Measurements from ENCODE around the gene CCDC24. TPM values are rescaled to one million over a fixed set of nuclear protein-coding genes. Genes with fewer than 3 reads are reported as not detected.

The CCDC24 gene
- total RNA-seq, 1 experiment from 2014 or later: 5.9 TPM

GRCh38 chr1:43958351-43959255 is 32.8 kb upstream of the CCDC24 start:
- no peaks in the 10 kb centered on the region for H3K9me3 ChIP-seq
- no peak for DNase-seq
- H3K27me3 ChIP-seq: no peaks in the 10 kb centered on the region
- peaks cover 15% of the 10 kb centered on the region for H3K36me3 ChIP-seq
- no peak overlapping the region for H3K4me3 ChIP-seq

DNA sequence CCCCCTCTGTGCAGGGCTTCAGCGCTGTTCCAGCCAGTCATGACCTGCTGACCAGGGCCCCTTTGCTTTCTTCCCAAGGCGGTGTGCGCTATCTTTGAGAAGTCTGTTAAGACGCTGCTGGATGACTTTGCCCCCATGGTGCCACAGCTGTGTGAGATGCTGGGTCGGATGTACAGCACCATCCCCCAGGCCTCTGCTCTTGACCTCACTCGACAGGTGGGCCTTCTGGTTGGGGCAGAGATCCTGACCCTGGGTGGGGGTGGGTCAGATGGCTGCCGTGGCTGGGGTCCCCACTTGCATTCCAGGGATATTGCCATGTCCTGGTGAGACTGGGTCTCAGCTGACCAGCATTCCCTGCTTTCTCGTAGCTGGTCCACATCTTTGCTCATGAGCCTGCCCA is 30.6 kb upstream of the CCDC24 start:
- Histone ChIP-seq H3K36me3 (peaks cover 15% of the 10 kb centered on the region), H3K4me3 (no peak overlapping the region), H3K9me3 (no peaks in the 10 kb centered on the region), H3K27me3 (no peaks in the 10 kb centered on the region)
- DNase-seq: no peak

GRCh38 chr1:43961692-43962091 is 29.7 kb upstream of the CCDC24 start:
- H3K4me3 ChIP-seq: no peak overlapping the region
- H3K27me3 ChIP-seq: no peaks in the 10 kb centered on the region
- DNase-seq: no peak
- no peaks in the 10 kb centered on the region for H3K9me3 ChIP-seq
- H3K36me3 ChIP-seq: peaks cover 13% of the 10 kb centered on the region

DNA sequence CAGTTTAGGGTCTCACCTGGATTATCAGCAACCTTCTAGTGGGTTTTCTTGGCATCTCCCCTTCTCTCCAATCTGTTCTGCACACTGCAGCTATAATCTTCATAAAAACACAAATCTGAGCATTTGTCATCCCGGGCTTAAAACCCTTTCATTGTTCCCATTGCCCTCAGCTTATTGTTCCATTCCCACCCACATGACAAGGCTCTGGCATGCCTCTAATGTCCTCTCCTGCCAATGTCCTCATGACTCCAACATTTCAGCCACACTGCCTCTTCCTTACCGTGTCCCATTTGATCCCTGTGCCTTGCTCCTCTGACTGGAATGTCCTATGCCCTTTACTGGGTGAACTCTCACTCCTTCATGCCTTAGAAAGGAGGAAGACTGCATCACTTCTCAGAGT is 29.1 kb upstream of the CCDC24 start:
- Histone ChIP-seq H3K36me3 (peaks cover 11% of the 10 kb centered on the region), H3K27me3 (no peaks in the 10 kb centered on the region), H3K9me3 (no peaks in the 10 kb centered on the region), H3K4me3 (no peak overlapping the region)
- no peak for DNase-seq

DNA sequence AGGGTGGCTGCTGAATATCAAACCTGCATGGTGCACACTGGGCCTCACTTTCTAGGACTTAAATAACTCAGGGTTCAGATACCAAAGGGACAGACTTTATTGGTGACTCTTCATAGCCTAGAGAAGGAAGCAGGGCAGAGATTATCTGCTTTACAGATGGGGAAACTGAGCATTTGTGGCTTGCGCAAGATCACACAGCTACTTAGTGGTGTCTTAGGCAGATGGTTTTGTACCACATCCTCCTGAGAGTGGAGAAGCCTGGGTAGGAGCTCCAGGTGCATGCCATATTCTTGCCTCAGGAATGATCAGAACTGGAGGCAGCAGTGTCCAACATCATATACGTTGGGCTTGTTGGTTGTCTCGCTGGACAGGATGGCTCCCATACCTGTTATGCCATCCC is 28.4 kb upstream of the CCDC24 start:
- no peak for DNase-seq
- H3K36me3 ChIP-seq: peaks cover 5% of the 10 kb centered on the region; the same call in 1 of the 2 replicates
- H3K9me3 ChIP-seq: no peaks in the 10 kb centered on the region

GRCh38 chr1:43963890-43964289 is 27.5 kb upstream of the CCDC24 start:
- no peak for DNase-seq
- peaks cover 3% of the 10 kb centered on the region; the same call in 1 of the 2 replicates for H3K36me3 ChIP-seq
- H3K4me3 ChIP-seq: no peak overlapping the region
- H3K9me3 ChIP-seq: no peaks in the 10 kb centered on the region
- H3K27me3 ChIP-seq: no peaks in the 10 kb centered on the region

More for the DNA sequence above, 28.4 kb upstream of the CCDC24 start:
- H3K27me3 ChIP-seq: no peaks in the 10 kb centered on the region
- no peak overlapping the region for H3K4me3 ChIP-seq

- no peak for DNase-seq
- Histone ChIP-seq H3K36me3 (peaks cover 2% of the 10 kb centered on the region), H3K27me3 (no peaks in the 10 kb centered on the region), H3K9me3 (no peaks in the 10 kb centered on the region), H3K4me3 (no peak overlapping the region)
These were observed 26.1 kb upstream of the CCDC24 start for GRCh38 chr1:43965316-43965715.

GRCh38 chr1:43968348-43968948 is 23.0 kb upstream of the CCDC24 start:
- H3K9me3 ChIP-seq: no peaks in the 10 kb centered on the region
- peaks cover 22% of the 10 kb centered on the region for H3K36me3 ChIP-seq
- no peak overlapping the region for H3K4me3 ChIP-seq
- H3K27me3 ChIP-seq: no peaks in the 10 kb centered on the region
- no peak for DNase-seq

- peak overlapping the region; percentile 100 for H3K4me3 ChIP-seq
These were observed 22.0 kb upstream of the CCDC24 start for GRCh38 chr1:43969416-43969745.

GRCh38 chr1:43969746-43970466 is 21.5 kb upstream of the CCDC24 start, which contains the start of gene DPH2:
DPH2 (plus strand) TSS chr1:43970010; CDS start chr1:43970176, 166 bp downstream.
- peaks cover 22% of the 10 kb centered on the region for H3K36me3 ChIP-seq
- H3K9me3 ChIP-seq: no peaks in the 10 kb centered on the region
- peak; percentile 98 for DNase-seq
- no peaks in the 10 kb centered on the region for H3K27me3 ChIP-seq
- H3K4me3 ChIP-seq: peak within 1 kb of the TSS; percentile 100

More at GRCh38 chr1:43969416-43969745, 22.0 kb upstream of the CCDC24 start:
- Histone ChIP-seq H3K36me3 (peaks cover 22% of the 10 kb centered on the region), H3K27me3 (no peaks in the 10 kb centered on the region), H3K9me3 (no peaks in the 10 kb centered on the region)
- no peak for DNase-seq

- Histone ChIP-seq H3K4me3 (peak overlapping the region; percentile 100), H3K9me3 (no peaks in the 10 kb centered on the region)
- DNase-seq: no peak
These were observed 20.9 kb upstream of the CCDC24 start for GRCh38 chr1:43970502-43970901.

GRCh38 chr1:43970911-43971310 is 20.5 kb upstream of the CCDC24 start:
- no peaks in the 10 kb centered on the region for H3K9me3 ChIP-seq
- H3K36me3 ChIP-seq: peaks cover 22% of the 10 kb centered on the region
- no peaks in the 10 kb centered on the region for H3K27me3 ChIP-seq
- DNase-seq: no peak
- peak overlapping the region; percentile 100 for H3K4me3 ChIP-seq

More at GRCh38 chr1:43970502-43970901, 20.9 kb upstream of the CCDC24 start:
- H3K36me3 ChIP-seq: peaks cover 22% of the 10 kb centered on the region
- no peaks in the 10 kb centered on the region for H3K27me3 ChIP-seq

- Histone ChIP-seq H3K36me3 (peaks cover 25% of the 10 kb centered on the region), H3K27me3 (no peaks in the 10 kb centered on the region), H3K9me3 (no peaks in the 10 kb centered on the region), H3K4me3 (no peak overlapping the region)
- no peak for DNase-seq
These were observed 19.9 kb upstream of the CCDC24 start for GRCh38 chr1:43971336-43971980.

DNA sequence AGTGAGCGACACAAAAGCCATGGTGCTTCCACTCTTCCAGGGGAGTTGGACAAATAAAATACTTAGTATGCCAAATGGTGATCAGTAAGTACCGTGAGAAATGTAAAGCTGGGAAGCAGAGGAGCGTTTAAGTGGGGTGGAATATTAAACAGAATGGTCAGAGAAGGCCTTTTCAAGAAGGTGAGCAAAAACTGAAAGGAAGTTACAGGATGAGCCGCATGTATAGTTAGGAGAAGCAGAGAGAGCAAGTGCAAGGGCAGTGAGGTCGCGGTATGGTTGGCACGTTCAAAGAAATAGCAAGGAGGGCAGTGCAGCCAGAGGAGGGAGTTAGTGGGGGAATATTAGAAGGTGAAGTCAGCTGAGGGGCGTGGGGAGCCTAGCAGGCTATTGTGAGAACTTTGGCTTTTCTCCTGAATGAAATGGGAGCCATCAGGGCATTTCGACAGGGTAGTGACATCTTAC is 17.4 kb upstream of the CCDC24 start:
- peak overlapping the region; percentile 76 for H3K4me3 ChIP-seq
- peaks cover 44% of the 10 kb centered on the region for H3K36me3 ChIP-seq
- no peaks in the 10 kb centered on the region for H3K9me3 ChIP-seq
- H3K27me3 ChIP-seq: no peaks in the 10 kb centered on the region
- peak; percentile 36 for DNase-seq

DNA sequence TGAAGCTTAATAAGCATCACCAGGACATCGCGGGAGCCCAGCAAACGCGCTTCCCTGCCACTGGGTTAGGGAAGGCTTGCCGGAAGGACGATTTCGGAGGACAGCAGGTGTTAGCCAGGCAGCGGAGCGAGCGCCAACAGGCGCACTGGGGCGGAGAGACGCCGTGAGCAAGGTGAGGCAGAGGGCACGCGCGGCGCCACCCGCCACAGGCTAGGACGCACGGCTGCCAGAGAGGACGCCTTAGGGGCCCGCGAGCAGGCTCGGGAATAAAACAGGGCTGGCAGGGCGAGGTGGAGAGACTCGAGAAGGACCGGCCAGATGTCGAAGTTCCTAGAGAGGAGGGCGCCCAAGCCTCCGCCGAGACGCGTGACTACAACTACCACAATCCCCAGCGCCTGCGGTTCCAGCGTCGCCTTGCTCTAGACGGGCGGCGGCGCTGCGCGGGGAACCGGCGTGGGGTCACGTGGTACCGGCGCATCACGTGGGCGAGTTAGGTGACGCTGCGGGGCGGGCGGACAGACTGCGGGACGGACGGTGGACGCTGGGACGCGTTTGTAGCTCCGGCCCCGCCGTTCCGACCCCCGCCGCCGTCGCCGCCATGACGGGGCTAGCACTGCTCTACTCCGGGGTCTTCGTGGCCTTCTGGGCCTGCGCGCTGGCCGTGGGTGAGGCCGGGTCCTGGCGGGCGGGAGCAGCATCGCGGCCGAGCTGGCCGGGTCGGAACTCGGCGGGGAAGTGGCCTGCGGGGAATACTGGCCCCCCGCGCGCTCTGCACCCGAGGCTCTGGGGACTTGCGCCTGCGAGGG is 16.8 kb upstream of the CCDC24 start, which contains the start of gene ATP6V0B:
TSS of gene ATP6V0B (plus strand) at position 518 of the 806 bp plus-strand sequence. CDS start at position 599, 81 bp downstream.
- peak within 1 kb of the TSS; percentile 76 for H3K4me3 ChIP-seq
- peak; percentile 95 for DNase-seq
- H3K27me3 ChIP-seq: no peaks in the 10 kb centered on the region
- peaks cover 44% of the 10 kb centered on the region for H3K36me3 ChIP-seq
- H3K9me3 ChIP-seq: no peaks in the 10 kb centered on the region
